Neural cell (in vitro differentiated cells): ENCODE measurements around the gene DCAF6.

Source experiments
- CTCF ChIP-seq: fragments of 450-650 bp; IDR thresholded peaks from 2 replicates; pipeline ENCODE4 v1.5.1; 2014; ENCODE audit warnings: antibody characterized with exemption, mild to moderate bottlenecking, moderate library complexity; ENCODE audit not compliant: poor library complexity, severe bottlenecking
- POLR2AphosphoS5 ChIP-seq: IDR thresholded peaks from 2 replicates; pipeline ENCODE4 v1.6.1; 2012
- TAF1 ChIP-seq: IDR thresholded peaks from 2 replicates; pipeline ENCODE4 v1.6.1; 2012; ENCODE audit warnings: low read depth

DNA sequence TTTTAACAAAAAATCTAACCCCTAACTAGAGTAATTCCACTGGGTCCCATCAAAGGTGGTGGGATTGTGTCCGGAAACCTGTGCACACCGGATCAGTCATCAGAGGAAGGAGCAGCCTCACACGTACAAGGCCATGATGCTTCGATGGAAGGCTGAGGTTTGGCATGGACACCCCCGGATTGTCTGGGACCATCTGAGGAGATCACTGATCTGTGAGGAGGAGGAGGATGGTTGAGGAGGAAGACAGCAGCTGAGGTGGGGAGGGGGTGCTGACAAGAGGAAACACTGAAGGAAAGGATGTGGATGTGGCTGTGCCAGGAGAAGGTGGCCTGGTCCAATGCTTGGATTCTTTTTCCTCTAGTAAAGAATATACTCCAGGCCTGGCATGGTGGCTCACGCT is 159.0 kb downstream of the DCAF6 start:
- TF ChIP-seq POLR2AphosphoS5 (no peak), CTCF (no peak), TAF1 (no peak)
